Activated CD4-positive, alpha-beta memory T cell treated with anti-CD3 and anti-CD28 coated beads, Interleukin-2, amount 10 ng/mL, durations not matched to agents 7 days and 5 days (primary cell): Measurements from ENCODE around the gene CRKL. TPM values are rescaled to one million over a fixed set of nuclear protein-coding genes. Genes with fewer than 3 reads are reported as not detected.
"Not testable (repeated sequence)": the region's sequence is repeated elsewhere in the genome, so short reads cannot be mapped to it uniquely, and the experiment has no call there.

ENCODE experiments used
- CTCF ChIA-PET: fragments of 350-600 bp; sonication (Branson Sonifier 250); formaldehyde crosslinking; loops from one replicate; lab custom pipeline; 2021; ENCODE audit warnings: antibody characterized with exemption, inconsistent platforms; lab: Charles Lee
- POLR2A ChIA-PET: fragments of 350-600 bp; sonication (Branson Sonifier 250); formaldehyde crosslinking; loops from one replicate; lab custom pipeline; 2021; ENCODE audit warnings: antibody characterized with exemption; lab: Charles Lee
- DNase-seq: peaks from one replicate; pipeline ENCODE4 v3.0.0-alpha.2; 2020
- H3K27ac Mint-ChIP-seq: one replicate; pipeline ENCODE4 v1.8.0; 2021; ENCODE audit warnings: mild to moderate bottlenecking, mixed read lengths
- H3K27me3 Mint-ChIP-seq: one replicate; pipeline ENCODE4 v1.8.0; 2021; ENCODE audit warnings: mixed read lengths
- H3K36me3 Mint-ChIP-seq: one replicate; pipeline ENCODE4 v1.8.0; 2021; ENCODE audit warnings: low read depth, mixed read lengths
- H3K4me1 Mint-ChIP-seq: one replicate; pipeline ENCODE4 v1.8.0; 2021; ENCODE audit warnings: mixed read lengths
- H3K4me3 Mint-ChIP-seq: one replicate; pipeline ENCODE4 v1.8.0; 2021; ENCODE audit warnings: mild to moderate bottlenecking, mixed read lengths
- H3K9me3 Mint-ChIP-seq: one replicate; pipeline ENCODE4 v1.8.0; 2021; ENCODE audit warnings: mixed read lengths
- total RNA-seq, 2 experiments: library from RNA; stranded (reverse); gene quantifications; one replicate each; pipeline ENCODE4 v1.2.3, GENCODE V29; 2021

CRKL gene
- total RNA-seq, 2 experiments from 2014 or later: 84.8 to 88.2 TPM

DNA sequence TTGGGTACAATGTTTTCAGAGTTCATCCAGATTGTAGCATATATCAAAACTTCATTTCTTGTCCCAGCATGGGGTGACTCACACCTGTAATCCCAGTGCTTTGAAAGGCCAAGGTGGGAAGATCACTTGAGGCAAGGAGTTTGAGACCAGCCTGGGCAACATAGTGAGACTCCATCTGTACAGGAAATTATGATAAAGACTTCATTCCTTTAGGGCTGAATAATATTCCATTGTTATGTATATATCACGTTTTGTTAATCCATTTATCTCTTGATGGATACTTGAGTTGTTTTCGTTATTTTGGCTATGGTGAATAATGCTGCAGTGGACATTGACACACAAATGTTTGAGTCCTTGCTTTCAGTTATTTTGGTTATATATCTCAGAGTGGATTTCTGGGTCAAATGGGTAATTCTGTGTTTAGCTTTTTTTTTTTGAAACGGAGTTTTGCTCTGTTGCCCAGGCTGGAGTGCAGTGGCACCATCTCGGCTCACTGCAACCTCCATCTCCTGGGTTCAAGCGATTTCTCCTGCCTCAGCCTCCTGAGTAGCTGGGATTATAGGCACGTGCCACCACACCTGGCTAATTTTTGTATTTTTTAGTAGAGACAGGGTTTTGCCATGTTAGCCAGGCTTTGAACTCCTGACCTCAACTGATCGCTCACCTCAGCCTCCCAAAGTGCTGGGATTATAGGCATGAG lies 25.1 kb downstream of the CRKL start:
- DNase-seq, CTCF ChIA-PET, H3K27me3 Mint-ChIP-seq, H3K4me3 Mint-ChIP-seq, H3K27ac Mint-ChIP-seq, POLR2A ChIA-PET, H3K9me3 Mint-ChIP-seq: not testable (repeated sequence)
- Mint-ChIP-seq H3K36me3 (peaks cover 36% of the 10 kb centered on the region), H3K4me1 (peaks cover 35% of the 10 kb centered on the region)

DNA sequence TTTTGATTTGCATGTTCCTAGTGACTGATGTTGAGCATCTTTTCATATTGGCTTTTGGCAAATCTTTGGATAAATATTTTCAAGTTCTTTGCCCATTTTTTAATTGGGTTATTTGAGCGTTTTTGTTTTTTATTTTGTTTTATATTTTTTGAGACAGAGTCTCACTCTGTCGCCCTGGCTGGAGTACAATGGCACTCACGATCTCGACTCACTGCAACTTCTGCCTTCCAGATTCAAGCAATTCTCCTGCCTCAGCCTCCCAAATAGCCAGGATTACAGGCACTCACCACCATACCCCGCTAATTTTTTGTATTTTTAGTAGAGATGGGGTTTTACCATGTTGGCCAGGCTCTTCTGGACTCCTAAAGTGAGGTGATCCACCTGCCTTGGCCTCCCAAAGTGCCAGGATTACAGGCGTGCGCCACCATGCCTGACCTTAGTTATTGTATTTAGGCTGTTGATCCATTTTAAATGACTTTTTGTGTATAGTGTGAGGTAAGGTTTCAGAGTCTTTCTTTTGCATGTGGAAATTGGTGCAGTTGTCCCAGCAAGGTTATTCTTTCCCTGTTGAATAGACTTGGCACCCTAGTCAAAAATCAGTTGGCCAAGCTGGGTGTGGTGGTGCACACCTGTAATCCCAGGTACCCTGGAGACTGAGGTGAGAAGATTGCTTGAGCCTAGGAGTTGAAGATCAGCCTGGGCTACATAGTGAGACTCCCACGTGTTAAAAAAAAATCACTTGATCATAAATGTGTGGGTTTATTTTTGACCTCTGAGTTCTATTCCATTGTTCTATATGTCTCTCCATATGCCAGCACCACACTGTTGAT lies 26.1 kb downstream of the CRKL start:
- ChIA-PET CTCF (interaction anchor here (0.7 kb wide), 1 partner anchor 49 kb away, joined by 4 read pairs; no protein-coding TSS in a partner anchor), POLR2A (no interaction called here)
- Mint-ChIP-seq H3K4me1 (peaks cover 34% of the 10 kb centered on the region), H3K9me3 (no peaks in the 10 kb centered on the region), H3K27me3 (no peaks in the 10 kb centered on the region), H3K4me3 (no peak overlapping the region), H3K27ac (no peak overlapping the region), H3K36me3 (peaks cover 39% of the 10 kb centered on the region)
- no peak for DNase-seq

DNA sequence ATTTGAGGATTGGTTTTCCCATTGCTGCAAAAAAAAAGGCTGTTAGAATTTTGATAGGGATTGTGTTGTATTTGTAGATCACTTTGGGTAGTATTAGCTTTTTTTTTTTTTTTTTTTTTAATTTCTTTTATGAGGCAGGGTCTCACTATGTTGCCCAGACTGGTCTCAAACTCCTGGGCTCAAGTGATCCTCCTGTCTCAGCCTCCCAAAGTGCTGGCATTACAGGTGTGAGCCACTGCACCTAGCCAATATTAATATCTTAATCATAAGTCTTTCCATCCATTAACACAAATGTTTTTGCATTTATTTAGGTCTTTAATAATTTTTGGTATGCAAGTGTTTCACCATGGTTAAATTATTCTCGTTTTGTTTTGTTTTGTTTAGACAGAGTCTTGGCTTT lies 26.8 kb downstream of the CRKL start:
- Mint-ChIP-seq H3K27me3 (no peaks in the 10 kb centered on the region), H3K36me3 (peaks cover 39% of the 10 kb centered on the region), H3K4me1 (peaks cover 30% of the 10 kb centered on the region), H3K9me3 (no peaks in the 10 kb centered on the region), H3K4me3 (no peak overlapping the region), H3K27ac (no peak overlapping the region)
- POLR2A ChIA-PET: no interaction called here
- CTCF ChIA-PET: interaction anchor here (0.7 kb wide), 1 partner anchor 48 kb away, joined by 4 read pairs; no protein-coding TSS in a partner anchor
- DNase-seq: no peak

DNA sequence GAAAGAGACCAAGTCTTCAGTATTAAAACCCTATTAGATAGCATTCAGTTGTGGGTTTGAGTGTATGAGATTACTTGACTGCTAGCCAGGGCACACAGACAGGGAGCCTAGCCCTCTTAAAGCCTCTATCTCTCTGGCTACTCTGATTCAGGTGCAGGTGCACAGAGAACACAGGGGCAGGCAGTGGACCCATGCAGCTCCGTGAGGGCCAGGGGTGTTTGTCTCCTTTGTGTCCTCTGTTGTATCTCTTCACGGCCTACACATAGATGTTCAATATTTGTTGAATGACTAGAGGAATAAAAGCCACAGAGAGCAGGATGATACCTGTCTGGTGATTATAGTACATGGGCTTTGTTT lies 28.3 kb downstream of the CRKL start:
- no peaks in the 10 kb centered on the region for H3K27me3 Mint-ChIP-seq
- peaks cover 43% of the 10 kb centered on the region for H3K36me3 Mint-ChIP-seq
- DNase-seq: no peak
- H3K4me3 Mint-ChIP-seq: no peak overlapping the region
- H3K27ac Mint-ChIP-seq: no peak overlapping the region
- no peaks in the 10 kb centered on the region for H3K9me3 Mint-ChIP-seq
- POLR2A ChIA-PET: no interaction called here
- CTCF ChIA-PET: no interaction called here
- H3K4me1 Mint-ChIP-seq: peaks cover 32% of the 10 kb centered on the region

DNA sequence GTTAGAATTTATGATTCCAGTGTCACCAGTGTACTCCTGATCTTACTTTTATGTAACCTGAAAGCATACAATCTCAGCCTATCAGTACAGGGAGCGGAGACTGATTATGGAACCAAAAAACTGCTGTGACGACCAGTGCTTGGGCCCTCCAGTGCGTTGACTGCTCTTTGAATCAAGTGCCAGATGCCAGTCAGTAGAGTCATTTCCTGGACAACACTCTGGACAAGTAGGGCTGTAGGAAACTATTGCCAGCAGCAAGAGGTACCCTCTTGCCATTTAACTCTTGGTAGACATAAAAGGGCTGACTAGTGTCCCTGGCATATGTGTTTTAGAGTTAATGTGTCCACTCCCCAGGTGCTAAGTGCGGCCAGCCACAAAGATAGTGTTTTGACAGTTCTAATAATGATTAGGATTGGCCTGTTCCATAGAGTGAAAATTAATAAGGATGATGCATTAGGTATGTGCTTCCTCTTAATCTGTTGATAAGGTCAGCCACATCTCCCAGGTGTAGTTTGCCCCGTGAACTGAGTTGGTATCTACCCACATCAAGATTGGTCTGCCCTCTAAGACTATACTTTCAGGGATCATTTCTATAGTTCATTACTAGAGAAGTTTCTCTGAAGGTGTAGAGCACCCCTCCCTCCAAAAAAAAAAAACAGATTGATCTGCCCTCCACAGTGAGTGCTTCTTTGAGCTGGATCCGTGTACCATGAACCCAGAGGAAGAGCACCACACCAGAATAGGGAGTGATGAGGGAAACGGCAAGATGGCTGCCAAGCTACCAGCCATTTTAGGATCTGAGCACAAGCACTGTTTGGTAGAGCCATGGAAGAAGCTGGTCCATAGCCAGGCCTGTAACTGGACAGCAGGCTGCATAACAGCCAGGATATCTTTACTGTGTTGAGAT lies 29.1 kb downstream of the CRKL start:
- ChIA-PET CTCF (no interaction called here), POLR2A (no interaction called here)
- peaks cover 41% of the 10 kb centered on the region for H3K36me3 Mint-ChIP-seq
- H3K4me1 Mint-ChIP-seq: peaks cover 26% of the 10 kb centered on the region
- no peak for DNase-seq
- no peaks in the 10 kb centered on the region for H3K27me3 Mint-ChIP-seq
- H3K4me3 Mint-ChIP-seq: no peak overlapping the region
- H3K9me3 Mint-ChIP-seq: no peaks in the 10 kb centered on the region
- H3K27ac Mint-ChIP-seq: no peak overlapping the region

DNA sequence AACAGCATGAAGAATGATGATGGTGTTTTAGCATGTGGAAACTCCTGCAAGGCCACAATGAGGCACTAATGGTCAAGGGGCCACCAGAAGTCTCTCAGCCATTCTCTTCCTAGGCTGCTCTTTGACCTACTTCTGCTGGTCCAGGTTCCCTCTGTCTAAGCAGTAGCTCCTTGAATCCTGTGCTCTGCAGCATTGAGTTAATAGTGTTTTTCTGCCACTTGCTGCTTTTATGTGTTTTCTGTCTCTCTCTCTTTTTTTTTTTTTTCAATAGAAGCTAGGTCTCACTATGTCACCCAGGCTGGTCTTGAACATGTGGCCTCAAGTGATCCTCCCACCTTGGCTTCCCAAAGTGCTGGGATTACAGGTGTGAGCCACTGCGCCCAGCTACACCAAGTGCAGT lies 29.8 kb downstream of the CRKL start:
- Mint-ChIP-seq H3K4me3 (no peak overlapping the region), H3K4me1 (peaks cover 23% of the 10 kb centered on the region), H3K9me3 (no peaks in the 10 kb centered on the region), H3K27me3 (no peaks in the 10 kb centered on the region), H3K27ac (no peak overlapping the region), H3K36me3 (peaks cover 44% of the 10 kb centered on the region)
- CTCF ChIA-PET: interaction anchor here (0.6 kb wide), 1 partner anchor 142 kb away, joined by 4 read pairs; no protein-coding TSS in a partner anchor
- POLR2A ChIA-PET: no interaction called here
- DNase-seq: no peak

DNA sequence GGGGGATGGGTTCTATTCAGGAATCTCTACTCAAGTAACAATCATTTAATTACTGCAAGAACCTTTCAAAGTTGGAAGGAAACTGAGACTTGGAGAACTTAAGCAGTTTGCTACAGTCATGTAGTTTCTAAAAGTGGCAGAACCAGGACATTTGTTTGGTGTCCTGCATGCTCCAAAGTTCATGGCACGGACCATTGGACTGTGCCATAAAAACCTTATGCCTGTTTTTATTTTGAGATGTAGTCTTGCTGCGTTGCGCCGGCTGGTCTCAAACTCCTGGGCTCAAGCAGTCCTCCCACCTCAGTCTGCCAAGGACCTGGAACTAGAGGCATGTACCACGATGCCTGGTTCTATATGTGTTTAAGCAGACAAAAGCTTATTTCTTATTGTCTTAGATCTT lies 31.2 kb downstream of the CRKL start:
- Mint-ChIP-seq H3K36me3 (peaks cover 44% of the 10 kb centered on the region), H3K27me3 (no peaks in the 10 kb centered on the region), H3K4me3 (no peak overlapping the region), H3K4me1 (peaks cover 18% of the 10 kb centered on the region), H3K27ac (no peak overlapping the region), H3K9me3 (no peaks in the 10 kb centered on the region)
- ChIA-PET CTCF (interaction anchor here (1.8 kb wide), 1 partner anchor 31 kb away, joined by 4 read pairs; the partner anchor contains the start of gene CRKL), POLR2A (interaction anchor here (0.9 kb wide), 1 partner anchor 9 kb away, joined by 3 read pairs; no protein-coding TSS in a partner anchor)
- DNase-seq: no peak

DNA sequence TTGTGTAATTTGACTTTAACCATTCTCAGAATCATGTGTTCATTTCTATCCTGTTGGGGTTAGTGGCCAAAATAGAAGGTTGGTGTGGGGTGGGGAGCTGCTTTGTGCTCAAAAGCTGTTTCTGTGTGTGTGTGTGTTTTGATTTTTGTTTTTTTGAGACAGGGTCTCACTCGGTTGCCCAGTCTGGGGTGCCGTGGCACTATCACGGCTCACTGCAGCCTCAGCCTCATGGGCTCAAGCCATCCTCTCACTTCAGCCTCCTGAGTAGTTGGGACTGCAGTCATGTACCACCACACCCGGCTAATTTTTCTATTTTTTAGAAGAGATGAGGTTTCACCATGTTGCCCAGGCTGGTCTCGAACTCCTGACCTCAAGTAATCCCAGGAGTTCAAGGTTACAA lies 31.8 kb downstream of the CRKL start:
- H3K27me3 Mint-ChIP-seq: no peaks in the 10 kb centered on the region
- ChIA-PET CTCF (interaction anchor here (1.8 kb wide), 1 partner anchor 32 kb away, joined by 4 read pairs; the partner anchor contains the start of gene CRKL), POLR2A (interaction anchor here (0.9 kb wide), 1 partner anchor 8 kb away, joined by 3 read pairs; no protein-coding TSS in a partner anchor)
- no peak overlapping the region for H3K4me3 Mint-ChIP-seq
- no peaks in the 10 kb centered on the region for H3K9me3 Mint-ChIP-seq
- no peak overlapping the region for H3K27ac Mint-ChIP-seq
- DNase-seq: no peak
- peaks cover 49% of the 10 kb centered on the region for H3K36me3 Mint-ChIP-seq
- peaks cover 15% of the 10 kb centered on the region for H3K4me1 Mint-ChIP-seq

DNA sequence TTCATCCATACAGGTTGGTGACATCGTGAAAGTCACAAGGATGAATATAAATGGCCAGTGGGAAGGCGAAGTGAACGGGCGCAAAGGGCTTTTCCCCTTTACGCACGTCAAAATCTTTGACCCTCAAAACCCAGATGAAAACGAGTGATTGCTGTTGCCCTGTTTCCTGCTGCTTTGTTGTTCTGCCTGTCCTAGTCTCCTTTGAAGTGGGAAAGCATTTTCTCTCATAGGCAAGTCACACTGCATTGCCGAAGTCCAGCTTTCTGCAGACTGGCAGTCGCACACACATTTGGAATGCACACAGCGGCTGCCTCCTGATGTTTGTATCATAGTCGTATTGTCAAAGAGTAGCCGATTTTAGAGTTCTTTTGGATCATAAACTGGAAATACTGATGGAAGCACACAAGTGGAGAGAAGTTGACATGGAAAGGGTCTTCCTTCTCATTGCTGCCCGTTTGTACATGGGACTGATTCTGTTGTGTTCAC lies 32.5 kb downstream of the CRKL start:
- Mint-ChIP-seq H3K36me3 (peaks cover 53% of the 10 kb centered on the region), H3K27ac (no peak overlapping the region), H3K4me3 (no peak overlapping the region), H3K9me3 (no peaks in the 10 kb centered on the region), H3K27me3 (no peaks in the 10 kb centered on the region), H3K4me1 (peaks cover 15% of the 10 kb centered on the region)
- DNase-seq: no peak
- ChIA-PET POLR2A (no interaction called here), CTCF (interaction anchor here (1.8 kb wide), 1 partner anchor 33 kb away, joined by 4 read pairs; the partner anchor contains the start of gene CRKL)

DNA sequence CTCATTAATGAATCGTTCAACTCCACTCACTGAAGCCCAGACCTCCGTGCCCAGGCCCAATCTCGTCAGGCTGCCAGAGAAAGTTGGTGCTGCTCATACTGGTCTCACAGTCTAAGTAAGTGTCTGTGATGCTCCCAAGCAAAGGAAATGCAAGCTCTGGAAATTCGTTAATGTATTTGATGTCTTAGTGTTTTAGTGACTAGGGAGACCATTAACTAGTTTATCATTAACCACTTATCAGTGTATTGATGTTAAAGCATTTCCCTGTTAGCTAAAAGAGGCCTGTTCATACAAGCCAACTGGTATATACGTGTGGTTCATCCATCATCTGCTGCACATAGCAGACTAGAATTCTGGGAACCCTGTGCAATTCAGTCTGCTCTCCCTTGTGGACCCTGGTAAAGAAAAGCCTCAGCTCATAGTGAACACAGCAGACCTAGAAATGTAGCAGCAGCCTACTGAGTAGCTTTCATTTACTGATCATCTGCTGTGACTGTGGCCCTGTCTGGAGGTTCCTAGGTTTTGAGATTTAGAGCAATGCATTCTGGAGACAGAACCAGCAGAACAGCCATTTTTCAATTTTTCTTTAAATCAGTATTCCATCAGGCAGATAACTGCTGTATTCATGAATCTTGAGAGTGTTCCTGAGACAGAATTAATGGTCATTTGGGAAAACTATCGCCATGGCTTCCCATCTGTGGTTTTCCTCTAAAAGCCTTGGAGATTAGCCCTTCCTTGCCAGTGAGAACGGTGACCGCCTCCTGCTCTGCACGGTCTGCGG lies 34.1 kb downstream of the CRKL start:
- H3K9me3 Mint-ChIP-seq: no peaks in the 10 kb centered on the region
- POLR2A ChIA-PET: no interaction called here
- H3K4me3 Mint-ChIP-seq: no peak overlapping the region
- no peak for DNase-seq
- H3K27ac Mint-ChIP-seq: no peak overlapping the region
- CTCF ChIA-PET: no interaction called here
- H3K4me1 Mint-ChIP-seq: peaks cover 16% of the 10 kb centered on the region
- peaks cover 1% of the 10 kb centered on the region for H3K27me3 Mint-ChIP-seq
- peaks cover 45% of the 10 kb centered on the region for H3K36me3 Mint-ChIP-seq

DNA sequence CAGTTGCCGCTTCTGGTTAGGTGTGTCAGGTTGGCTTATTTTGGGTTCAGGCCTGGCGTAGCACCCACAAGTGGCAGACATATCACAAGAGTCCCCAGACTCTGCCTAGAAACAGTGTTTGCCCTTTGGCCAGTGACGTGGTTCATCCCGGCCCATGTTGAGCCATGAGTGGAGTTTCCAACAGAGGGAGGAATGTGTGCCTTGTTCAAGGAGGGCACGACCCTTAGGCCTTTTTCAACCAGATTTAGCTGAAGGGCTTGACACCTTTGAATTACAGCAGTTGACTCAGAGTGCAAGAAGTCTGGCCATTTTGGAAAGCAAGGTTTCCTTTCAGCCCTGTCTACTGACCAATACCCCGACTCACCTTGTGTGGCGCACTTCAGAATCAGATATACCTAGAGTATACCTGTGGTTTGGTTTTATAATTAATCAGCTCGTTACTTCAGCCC lies 34.7 kb downstream of the CRKL start:
- peaks cover 5% of the 10 kb centered on the region for H3K27me3 Mint-ChIP-seq
- H3K4me3 Mint-ChIP-seq: no peak overlapping the region
- POLR2A ChIA-PET: no interaction called here
- CTCF ChIA-PET: no interaction called here
- H3K4me1 Mint-ChIP-seq: peaks cover 14% of the 10 kb centered on the region
- no peak overlapping the region for H3K27ac Mint-ChIP-seq
- no peaks in the 10 kb centered on the region for H3K9me3 Mint-ChIP-seq
- peaks cover 41% of the 10 kb centered on the region for H3K36me3 Mint-ChIP-seq
- DNase-seq: no peak
